ENCODE results near the gene MICU2.

- TF ChIP-seq, protein P1, sequence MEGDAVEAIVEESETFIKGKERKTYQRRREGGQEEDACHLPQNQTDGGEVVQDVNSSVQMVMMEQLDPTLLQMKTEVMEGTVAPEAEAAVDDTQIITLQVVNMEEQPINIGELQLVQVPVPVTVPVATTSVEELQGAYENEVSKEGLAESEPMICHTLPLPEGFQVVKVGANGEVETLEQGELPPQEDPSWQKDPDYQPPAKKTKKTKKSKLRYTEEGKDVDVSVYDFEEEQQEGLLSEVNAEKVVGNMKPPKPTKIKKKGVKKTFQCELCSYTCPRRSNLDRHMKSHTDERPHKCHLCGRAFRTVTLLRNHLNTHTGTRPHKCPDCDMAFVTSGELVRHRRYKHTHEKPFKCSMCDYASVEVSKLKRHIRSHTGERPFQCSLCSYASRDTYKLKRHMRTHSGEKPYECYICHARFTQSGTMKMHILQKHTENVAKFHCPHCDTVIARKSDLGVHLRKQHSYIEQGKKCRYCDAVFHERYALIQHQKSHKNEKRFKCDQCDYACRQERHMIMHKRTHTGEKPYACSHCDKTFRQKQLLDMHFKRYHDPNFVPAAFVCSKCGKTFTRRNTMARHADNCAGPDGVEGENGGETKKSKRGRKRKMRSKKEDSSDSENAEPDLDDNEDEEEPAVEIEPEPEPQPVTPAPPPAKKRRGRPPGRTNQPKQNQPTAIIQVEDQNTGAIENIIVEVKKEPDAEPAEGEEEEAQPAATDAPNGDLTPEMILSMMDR (conservative IDR thresholded peaks at IDR 0.05; ENCODE audit: low read depth in 2 of 2): no peak
- TF ChIP-seq CREB1 (CRISPR knock-in tag; IDR thresholded peaks at IDR 0.05; ENCODE audit: low read depth) (no peak), POLR2AphosphoS5 (IDR thresholded peaks at IDR 0.05; ENCODE audit: low read depth) (no peak), JUNB (IDR thresholded peaks at IDR 0.05; ENCODE audit: unreplicated experiment) (no peak), EZH2phosphoT487 (IDR thresholded peaks at IDR 0.05; ENCODE audit: unreplicated experiment) (no peak), EZH2 (IDR thresholded peaks at IDR 0.05; ENCODE audit: low read depth, unreplicated experiment) (no peak)
Observed at GRCh38 chr13:21528616-21529015, 75.4 kb downstream of the MICU2 start.

All from GM23338 (cell line).